Immature natural killer cell (primary cell): Measurements from ENCODE around the gene TMEM236. TPM values are rescaled to one million over a fixed set of nuclear protein-coding genes. Genes with fewer than 3 reads are reported as not detected.

ENCODE experiments used
- DNase-seq, 3 donors: peaks; one replicate each; pipeline ENCODE4 v3.0.0; 2022; ENCODE audit warnings: mixed read lengths in 1 of 3
- H3K27ac Mint-ChIP-seq, 6 donors: one replicate each; pipeline ENCODE4 v1.8.0; 2020; ENCODE audit warnings: mixed read lengths in 6 of 6, mild to moderate bottlenecking in 5 of 6, inconsistent platforms in 4 of 6, moderate library complexity in 3 of 6
- H3K27me3 Mint-ChIP-seq, 3 donors: one replicate each; pipeline ENCODE4 v1.8.0; 2020 to 2021; ENCODE audit warnings: low read depth in 3 of 3, mild to moderate bottlenecking in 3 of 3, mixed read lengths in 3 of 3, moderate library complexity in 3 of 3, inconsistent platforms in 1 of 3
- H3K36me3 Mint-ChIP-seq, 3 donors: one replicate each; pipeline ENCODE4 v1.8.0; 2020; ENCODE audit warnings: mixed read lengths in 3 of 3, inconsistent platforms in 2 of 3, mild to moderate bottlenecking in 2 of 3
- H3K4me1 Mint-ChIP-seq, 2 donors: one replicate each; pipeline ENCODE4 v1.8.0; 2020; ENCODE audit warnings: inconsistent platforms in 2 of 2, mild to moderate bottlenecking in 2 of 2, mixed read lengths in 2 of 2, moderate library complexity in 1 of 2
- H3K4me3 Mint-ChIP-seq, 5 donors: one replicate each; pipeline ENCODE4 v1.8.0; 2020; ENCODE audit warnings: mild to moderate bottlenecking in 5 of 5, mixed read lengths in 5 of 5, inconsistent platforms in 3 of 5, moderate library complexity in 3 of 5
- H3K9me3 Mint-ChIP-seq, 6 donors: one replicate each; pipeline ENCODE4 v1.8.0; 2020; ENCODE audit warnings: mild to moderate bottlenecking in 6 of 6, mixed read lengths in 6 of 6, inconsistent platforms in 4 of 6, moderate library complexity in 3 of 6
- polyA plus RNA-seq, 3 donors: library from polyadenylated mRNA; unstranded; fragments of 300-500 nt; fragmentation: Illumina TruSeq; gene quantifications; one replicate each; pipeline ENCODE4 v1.2.3, GENCODE V29; 2021

The TMEM236 gene
- polyA plus RNA-seq, 3 donors from 2014 or later = 0.07 TPM; not detected in 2

GRCh38 chr10:17833656-17834055 is 81.7 kb downstream of the TMEM236 start:
- Mint-ChIP-seq H3K4me3 (no peak overlapping the region), H3K9me3 (no peaks in the 10 kb centered on the region), H3K27ac (no peak overlapping the region), H3K36me3 (no peaks in the 10 kb centered on the region), H3K27me3 (peaks cover 2 to 7% (median 2%) of the 10 kb centered on the region in 3 donors), H3K4me1 (peaks cover 5 to 8% of the 10 kb centered on the region in 2 donors)
- DNase-seq = no peak

- no peak for DNase-seq
- no peak overlapping the region for H3K4me3 Mint-ChIP-seq
- H3K9me3 Mint-ChIP-seq = no peaks in the 10 kb centered on the region
- peaks cover 5 to 8% of the 10 kb centered on the region in 2 donors for H3K4me1 Mint-ChIP-seq
- H3K36me3 Mint-ChIP-seq = no peaks in the 10 kb centered on the region
- no peak overlapping the region for H3K27ac Mint-ChIP-seq
- H3K27me3 Mint-ChIP-seq = peaks cover 2 to 7% (median 2%) of the 10 kb centered on the region in 3 donors
Observed at GRCh38 chr10:17835688-17836087, 83.7 kb downstream of the TMEM236 start.

- H3K4me1 Mint-ChIP-seq = peaks cover 5 to 8% of the 10 kb centered on the region in 2 donors
- H3K9me3 Mint-ChIP-seq = no peaks in the 10 kb centered on the region
- H3K4me3 Mint-ChIP-seq = no peak overlapping the region
- peaks cover 2 to 7% (median 2%) of the 10 kb centered on the region in 3 donors for H3K27me3 Mint-ChIP-seq
- H3K36me3 Mint-ChIP-seq = no peaks in the 10 kb centered on the region
- no peak for DNase-seq
- H3K27ac Mint-ChIP-seq = no peak overlapping the region
Observed at GRCh38 chr10:17836942-17837341, 84.9 kb downstream of the TMEM236 start.

- no peak overlapping the region for H3K27ac Mint-ChIP-seq
- peaks cover 5 to 8% of the 10 kb centered on the region in 2 donors for H3K4me1 Mint-ChIP-seq
- DNase-seq = no peak
- H3K36me3 Mint-ChIP-seq = no peaks in the 10 kb centered on the region
- H3K27me3 Mint-ChIP-seq = peaks cover 0 to 9% (median 2%) of the 10 kb centered on the region in 3 donors
- peak overlapping the region in 1 of 5 donors; percentile 48 for H3K4me3 Mint-ChIP-seq
- H3K9me3 Mint-ChIP-seq = no peaks in the 10 kb centered on the region
Observed at GRCh38 chr10:17838080-17838648, 86.2 kb downstream of the TMEM236 start.

- H3K36me3 Mint-ChIP-seq = no peaks in the 10 kb centered on the region
- H3K4me3 Mint-ChIP-seq = no peak overlapping the region
- no peak overlapping the region for H3K27ac Mint-ChIP-seq
- H3K4me1 Mint-ChIP-seq = peaks cover 5 to 7% of the 10 kb centered on the region in 2 donors
- no peaks in the 10 kb centered on the region for H3K9me3 Mint-ChIP-seq
- peaks cover 0 to 11% (median 5%) of the 10 kb centered on the region in 3 donors for H3K27me3 Mint-ChIP-seq
- DNase-seq = no peak
Observed at GRCh38 chr10:17841050-17841449, 89.0 kb downstream of the TMEM236 start.

- H3K4me1 Mint-ChIP-seq = peaks cover 3 to 4% of the 10 kb centered on the region in 2 donors
- peaks cover 0 to 7% (median 5%) of the 10 kb centered on the region in 3 donors for H3K27me3 Mint-ChIP-seq
- DNase-seq = no peak
- H3K36me3 Mint-ChIP-seq = no peaks in the 10 kb centered on the region
- no peaks in the 10 kb centered on the region for H3K9me3 Mint-ChIP-seq
- no peak overlapping the region for H3K4me3 Mint-ChIP-seq
- H3K27ac Mint-ChIP-seq = no peak overlapping the region
Observed at GRCh38 chr10:17842641-17843040, 90.6 kb downstream of the TMEM236 start.

- peak in 2 of 3 donors; percentile 21 to 31 for DNase-seq
- no peak overlapping the region for H3K4me3 Mint-ChIP-seq
- no peaks in the 10 kb centered on the region for H3K9me3 Mint-ChIP-seq
- H3K27me3 Mint-ChIP-seq = peaks cover 0 to 6% (median 5%) of the 10 kb centered on the region in 3 donors
- peak overlapping the region in 1 of 6 donors; percentile 4 for H3K27ac Mint-ChIP-seq
- peaks cover 5 to 10% of the 10 kb centered on the region in 2 donors for H3K4me1 Mint-ChIP-seq
- no peaks in the 10 kb centered on the region for H3K36me3 Mint-ChIP-seq
Observed at GRCh38 chr10:17847585-17848296, 95.7 kb downstream of the TMEM236 start.

GRCh38 chr10:17848646-17849045 is 96.6 kb downstream of the TMEM236 start:
- no peak overlapping the region for H3K4me3 Mint-ChIP-seq
- no peaks in the 10 kb centered on the region for H3K9me3 Mint-ChIP-seq
- peaks cover 0 to 6% (median 5%) of the 10 kb centered on the region in 3 donors for H3K27me3 Mint-ChIP-seq
- peak overlapping the region in 1 of 6 donors; percentile 17 for H3K27ac Mint-ChIP-seq
- H3K4me1 Mint-ChIP-seq = peaks cover 11 to 12% of the 10 kb centered on the region in 2 donors
- no peak for DNase-seq
- no peaks in the 10 kb centered on the region for H3K36me3 Mint-ChIP-seq

Other genes starting within 250 kb of the TMEM236 start
- 1 to 10 TPM in 2 of 3 donors, under 1 TPM in 1; 0.47 to 5.3 (median 1.9) TPM for gene HACD1, start 134.8 kb upstream of the TMEM236 start, polyA plus RNA-seq
- gene STAM, start 108.0 kb upstream of the TMEM236 start, polyA plus RNA-seq = 1 to 10 TPM; 7.3 to 10.0 (median 7.9) TPM
- gene MRC1, start 57.1 kb downstream of the TMEM236 start, polyA plus RNA-seq = not detected
- gene SLC39A12, start 199.7 kb downstream of the TMEM236 start, polyA plus RNA-seq = not detected